NCI-H1092 treated with DMSO at 0.1 percent for 48 hours (cell line): ENCODE results near the gene GPR37L1.
"Not testable (repeated sequence)": the region's sequence is repeated elsewhere in the genome, so short reads cannot be mapped to it uniquely, and the experiment has no call there.

ENCODE experiments used
- DNase-seq: peaks from one replicate; lab custom pipeline; 2025; lab: John Stamatoyannopoulos, UW

The GPR37L1 gene

DNA sequence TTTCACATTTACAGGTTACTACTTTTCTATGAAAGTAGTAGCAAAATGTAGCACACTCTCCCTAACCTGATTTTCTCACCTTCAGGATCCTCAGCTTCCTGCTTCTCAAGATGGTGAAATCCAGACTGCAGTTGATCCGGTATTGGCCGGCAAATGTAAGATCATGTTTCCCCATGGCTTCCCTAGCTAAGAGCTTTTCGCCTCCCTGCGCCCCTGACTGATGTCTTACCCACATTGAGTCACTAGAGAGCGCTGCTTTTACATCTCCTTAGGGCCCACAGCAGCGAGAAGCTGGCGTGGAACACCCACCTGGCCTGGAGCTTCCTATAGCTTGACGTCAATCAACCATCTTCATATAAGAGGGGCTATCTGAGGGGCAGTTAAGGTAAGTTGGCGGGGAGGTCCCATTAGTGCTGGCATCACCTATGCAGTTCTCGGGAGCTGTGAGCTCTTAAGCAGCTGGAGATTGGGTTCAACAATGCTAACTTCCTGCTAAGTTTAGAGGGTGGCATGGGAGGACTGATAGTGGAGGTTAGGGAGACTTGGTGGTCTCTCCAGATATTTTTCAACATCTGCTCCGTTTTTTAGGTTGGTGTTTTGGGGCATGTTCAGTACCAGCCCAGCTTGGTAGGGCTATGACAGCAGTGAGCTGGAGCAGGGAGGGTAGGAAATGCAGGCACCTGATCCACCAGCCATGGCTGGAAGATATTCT, 32.2 kb downstream of the GPR37L1 start:
- peak; percentile 76 for DNase-seq

DNA sequence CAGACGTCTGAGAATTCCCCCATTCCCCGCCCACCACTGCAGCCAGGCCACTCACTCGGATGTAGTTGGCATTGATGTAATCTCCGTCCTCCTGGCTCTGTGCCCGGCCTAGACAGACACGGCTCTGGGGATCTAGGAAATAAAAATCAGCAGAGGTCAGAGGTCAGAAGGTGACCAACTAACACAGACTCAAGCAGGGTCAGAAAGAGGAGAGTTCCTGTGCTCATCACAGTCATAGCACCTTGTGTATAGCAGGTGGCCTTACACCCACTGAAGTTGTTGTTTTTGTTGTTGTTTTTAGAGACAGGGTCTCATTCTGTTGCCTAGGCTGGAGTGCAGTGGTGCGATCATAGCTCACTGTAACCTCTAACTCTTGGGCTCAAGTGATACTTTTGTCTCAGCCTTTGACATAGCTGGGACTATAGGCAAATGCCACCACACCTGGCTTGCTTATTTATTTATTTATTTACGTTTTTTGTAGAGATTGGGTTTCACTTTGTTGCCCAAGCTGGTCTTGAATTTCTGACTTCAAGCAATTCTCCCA, 32.8 kb downstream of the GPR37L1 start:
- no peak for DNase-seq

DNA sequence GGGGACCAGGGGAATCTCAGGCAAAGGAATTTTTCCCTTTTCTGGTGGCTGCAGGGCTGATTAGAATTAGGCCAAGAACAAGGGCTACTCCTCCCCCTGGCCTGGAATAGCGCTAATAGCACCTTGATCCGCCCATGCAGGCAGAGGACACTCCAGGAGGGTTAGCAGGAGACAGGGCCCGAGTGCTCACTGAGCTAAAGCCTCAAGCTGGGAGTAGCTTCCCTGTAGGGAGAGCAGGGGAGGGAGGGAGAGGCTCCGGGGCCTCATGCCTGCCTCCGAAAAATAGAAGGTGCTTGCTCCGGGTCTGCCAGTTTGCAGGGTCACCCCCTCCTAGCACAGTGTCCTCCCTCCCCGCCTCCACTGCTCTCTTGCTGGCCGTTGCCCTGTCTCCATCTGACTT, 33.9 kb downstream of the GPR37L1 start:
- no peak for DNase-seq

DNA sequence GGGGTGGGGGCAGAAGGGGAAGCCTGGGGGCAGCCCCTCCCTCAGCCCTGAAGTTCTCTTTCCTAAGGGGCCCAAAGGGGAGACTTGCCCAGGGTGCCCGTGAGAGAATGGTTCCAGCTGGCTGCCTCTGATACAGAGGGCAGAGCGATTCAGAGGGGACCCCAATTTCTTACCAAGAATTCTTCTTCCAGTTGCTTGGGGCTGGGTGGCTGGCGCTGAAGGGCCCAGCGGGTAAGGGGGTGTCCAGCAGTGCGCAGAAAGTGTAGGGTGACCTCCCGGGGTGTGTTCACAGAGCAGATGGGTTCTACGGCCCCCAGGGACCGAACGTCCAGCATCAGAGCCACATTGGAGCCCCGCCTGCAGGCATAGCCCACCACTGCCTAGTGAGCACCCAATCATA, 35.2 kb downstream of the GPR37L1 start:
- no peak for DNase-seq

DNA sequence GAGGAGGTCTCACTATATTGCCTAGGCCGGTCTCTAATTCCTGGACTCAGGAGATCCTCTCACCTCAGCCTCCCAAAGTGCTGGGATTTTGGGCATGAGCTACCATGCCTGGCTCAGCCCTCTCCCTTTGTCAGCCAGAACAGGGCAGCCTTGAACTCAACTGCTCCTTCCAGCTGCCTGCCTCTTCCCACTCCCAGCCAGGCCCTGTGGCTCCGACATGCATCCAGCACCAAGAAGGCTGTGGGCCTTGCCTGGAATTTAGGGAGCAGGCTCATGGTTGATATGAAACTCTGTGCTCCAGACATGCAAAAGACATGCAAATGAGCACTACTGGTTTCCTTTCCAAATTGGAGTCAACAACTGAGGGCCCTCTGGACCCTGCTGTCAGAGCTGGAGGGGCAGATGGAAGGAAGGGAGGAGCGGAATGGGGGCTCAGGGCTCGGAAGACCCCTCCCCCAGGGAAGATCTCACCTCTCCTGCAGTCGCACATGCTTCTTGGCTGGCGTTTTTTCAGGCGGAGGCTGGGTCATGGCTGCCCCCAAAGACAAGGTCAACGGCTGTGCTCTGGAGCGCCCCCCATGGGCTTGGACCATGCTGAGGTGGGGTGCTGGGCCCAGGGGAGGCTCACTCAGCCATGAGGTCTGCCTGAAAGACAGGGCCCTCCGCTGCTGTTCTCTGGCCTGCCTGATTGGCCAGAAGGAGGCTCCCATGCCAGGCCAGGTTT, 36.3 kb downstream of the GPR37L1 start:
- DNase-seq = no peak

DNA sequence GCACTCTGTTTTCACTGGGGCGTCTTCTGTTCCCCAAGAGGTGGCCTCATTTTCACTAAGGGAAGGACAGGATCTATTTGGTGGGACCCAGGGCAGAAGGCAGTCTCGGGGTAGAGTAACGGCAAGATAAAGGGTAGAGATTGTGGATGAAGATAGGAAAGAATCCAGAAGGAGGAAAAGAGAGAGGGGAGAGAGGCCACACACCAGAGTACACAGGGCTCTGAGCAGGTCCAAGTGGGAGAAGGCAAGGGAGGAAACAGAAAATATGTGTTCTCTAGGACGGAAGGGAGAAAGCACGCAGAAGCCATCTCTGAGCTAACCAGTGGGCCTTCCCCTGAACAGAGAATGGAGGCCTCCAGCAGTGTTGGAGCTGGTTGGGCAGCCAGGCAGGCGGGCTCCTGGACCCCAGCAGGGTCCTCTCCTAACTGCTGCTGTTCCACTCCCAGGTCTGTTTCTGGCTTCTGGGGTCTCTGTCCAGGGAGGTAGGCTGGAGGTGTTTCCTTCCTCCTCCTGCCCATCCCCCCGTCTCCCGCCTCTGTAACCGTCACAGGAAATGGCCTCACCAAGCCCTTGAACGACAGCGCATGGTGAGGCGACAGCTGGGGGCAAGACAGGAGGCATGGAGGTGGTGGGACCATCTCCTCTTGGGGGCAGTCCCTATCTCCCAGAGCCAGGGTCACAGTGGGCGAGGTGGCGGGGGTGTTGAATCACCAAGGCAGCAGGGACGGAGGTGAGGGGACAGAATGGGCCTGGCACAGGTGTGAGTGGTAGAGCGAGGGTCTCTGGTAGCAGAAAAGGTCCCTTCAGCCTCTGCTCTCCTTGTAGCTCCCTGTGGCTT, 37.0 kb downstream of the GPR37L1 start:
- DNase-seq = no peak

DNA sequence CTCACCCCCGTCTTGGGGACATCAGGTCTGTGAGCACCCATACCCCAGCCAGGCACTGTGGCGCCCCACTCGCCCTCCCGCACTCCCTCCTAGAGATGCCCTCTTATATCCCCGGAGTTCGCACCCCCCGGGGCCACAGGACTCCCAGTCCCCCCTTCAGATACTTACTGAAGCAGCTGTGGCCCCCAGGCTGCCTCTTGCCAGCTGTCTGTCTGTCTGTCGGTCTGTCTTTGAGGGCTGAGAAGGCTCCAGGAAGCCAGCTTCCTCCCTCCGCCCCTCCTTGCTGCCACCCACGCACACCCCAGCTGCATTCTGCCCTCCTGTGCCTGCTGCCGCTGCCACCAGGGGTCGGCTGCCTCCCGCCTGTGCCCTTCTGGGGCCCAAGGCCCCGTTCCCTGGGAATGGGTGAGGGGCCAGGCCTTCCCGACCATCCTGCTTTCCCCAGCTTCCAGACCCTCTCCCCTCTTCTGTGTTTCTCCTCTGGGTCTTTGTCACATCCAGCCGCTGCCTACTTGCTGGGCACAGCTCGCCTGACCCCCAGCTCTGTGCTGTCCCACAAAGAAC, 37.7 kb downstream of the GPR37L1 start, which contains the start of gene PTPN7:
TSS of gene PTPN7 (minus strand) at position 226 of the 564 bp plus-strand sequence. CDS start 1,200 bp downstream, outside the sequence.
- DNase-seq = no peak

DNA sequence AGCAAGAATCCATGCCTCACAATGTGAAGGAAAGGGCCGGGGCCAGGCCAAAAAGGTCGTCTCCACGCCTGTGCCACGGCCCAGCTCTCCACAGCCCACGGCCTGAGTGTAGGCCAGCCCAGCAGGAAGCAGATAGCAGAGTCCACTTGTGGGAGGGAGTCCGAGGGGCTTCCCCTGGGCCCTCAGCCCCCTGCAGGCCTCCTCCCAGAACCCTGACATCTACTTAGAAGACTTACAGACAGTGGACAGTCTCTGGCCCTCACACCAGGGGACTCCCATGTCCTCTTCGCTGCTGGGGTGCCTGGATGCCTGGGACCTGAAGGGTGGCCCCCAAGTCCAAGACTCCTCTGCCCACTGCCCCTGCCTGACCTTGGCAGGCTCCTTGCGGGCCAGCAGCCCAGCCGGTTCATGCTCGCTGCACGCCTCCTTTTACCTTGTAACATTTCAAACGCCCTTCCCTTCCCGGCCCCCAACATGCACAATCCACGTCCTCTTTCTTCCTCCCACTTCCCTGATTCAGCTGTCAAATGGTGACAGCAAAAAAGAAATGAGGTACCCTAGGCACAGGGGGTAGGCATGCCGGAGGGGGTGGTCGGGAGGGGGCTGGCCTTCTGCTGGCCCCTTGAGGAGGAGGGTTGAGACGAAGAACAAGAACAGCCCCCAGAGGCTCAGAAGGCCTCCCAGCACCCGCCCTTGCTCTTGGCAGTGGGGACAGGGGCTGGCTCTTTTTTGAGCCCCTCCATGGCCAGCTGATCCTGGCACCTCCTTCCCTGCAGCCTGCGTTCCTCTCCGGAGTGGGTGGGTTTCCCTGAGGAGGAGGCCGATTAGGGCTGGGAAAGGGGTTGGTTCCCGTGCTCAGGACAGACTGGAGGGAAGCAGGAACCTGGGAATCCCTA, 38.7 kb downstream of the GPR37L1 start:
- DNase-seq = no peak

DNA sequence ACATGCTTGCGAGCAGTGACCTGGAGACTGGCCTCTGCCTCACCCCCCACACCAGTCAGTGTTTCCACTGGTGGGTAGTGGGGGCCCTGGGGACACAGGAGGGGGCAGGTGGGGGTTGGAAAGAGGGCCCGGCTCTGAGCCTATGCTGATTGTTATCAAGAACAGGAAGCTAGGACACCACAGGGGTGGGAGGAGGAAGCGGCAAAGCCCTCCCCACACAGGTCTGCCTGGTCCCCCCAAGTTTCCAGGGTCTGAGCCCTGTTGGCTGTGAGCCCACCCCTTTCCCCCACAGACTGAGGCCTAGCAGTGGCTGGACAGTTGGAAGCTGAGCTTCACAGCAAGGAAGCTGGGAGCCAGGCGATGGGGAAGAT, 39.3 kb downstream of the GPR37L1 start:
- no peak for DNase-seq

DNA sequence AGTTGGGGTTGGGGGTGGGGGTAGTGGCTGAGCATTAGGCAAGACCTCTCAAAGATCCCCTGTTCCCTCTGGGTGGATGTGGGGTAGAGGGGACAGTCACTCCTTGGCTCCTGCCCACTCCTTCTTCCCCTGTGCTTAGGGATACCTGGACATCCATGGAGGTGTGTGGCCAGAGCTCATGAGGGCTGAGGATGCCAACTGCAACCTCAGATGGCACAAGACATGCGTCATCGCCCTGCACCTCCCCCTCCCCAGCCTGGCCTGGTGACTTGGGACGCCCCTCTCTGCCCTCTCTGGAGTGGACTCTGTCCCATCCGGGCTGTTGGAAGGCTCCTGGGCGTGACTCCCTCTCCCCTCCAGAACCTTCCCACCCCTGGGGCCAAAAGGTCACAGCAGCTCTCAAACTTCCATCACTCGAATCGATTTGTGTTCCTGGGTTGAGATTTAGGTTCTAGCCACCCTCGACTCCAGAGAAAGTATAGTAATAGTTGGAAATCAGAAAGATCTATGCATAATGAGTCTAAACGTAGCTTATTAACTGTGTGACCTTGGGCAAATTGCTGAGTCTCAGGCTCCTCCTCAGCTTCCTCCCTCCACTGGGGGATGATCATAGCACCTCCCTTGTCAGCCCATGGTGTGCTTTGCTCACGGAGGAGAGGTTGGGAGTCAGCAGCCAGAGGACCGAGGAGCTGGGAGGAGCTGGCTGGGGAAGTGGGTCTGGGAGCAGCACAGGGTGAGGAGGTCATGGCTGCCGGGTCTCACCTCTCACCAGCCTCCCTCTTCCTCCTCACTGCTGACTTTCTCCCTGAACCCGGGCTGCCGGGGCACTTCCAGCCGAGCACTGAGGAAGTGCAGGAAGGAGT, 39.9 kb downstream of the GPR37L1 start:
- no peak for DNase-seq

DNA sequence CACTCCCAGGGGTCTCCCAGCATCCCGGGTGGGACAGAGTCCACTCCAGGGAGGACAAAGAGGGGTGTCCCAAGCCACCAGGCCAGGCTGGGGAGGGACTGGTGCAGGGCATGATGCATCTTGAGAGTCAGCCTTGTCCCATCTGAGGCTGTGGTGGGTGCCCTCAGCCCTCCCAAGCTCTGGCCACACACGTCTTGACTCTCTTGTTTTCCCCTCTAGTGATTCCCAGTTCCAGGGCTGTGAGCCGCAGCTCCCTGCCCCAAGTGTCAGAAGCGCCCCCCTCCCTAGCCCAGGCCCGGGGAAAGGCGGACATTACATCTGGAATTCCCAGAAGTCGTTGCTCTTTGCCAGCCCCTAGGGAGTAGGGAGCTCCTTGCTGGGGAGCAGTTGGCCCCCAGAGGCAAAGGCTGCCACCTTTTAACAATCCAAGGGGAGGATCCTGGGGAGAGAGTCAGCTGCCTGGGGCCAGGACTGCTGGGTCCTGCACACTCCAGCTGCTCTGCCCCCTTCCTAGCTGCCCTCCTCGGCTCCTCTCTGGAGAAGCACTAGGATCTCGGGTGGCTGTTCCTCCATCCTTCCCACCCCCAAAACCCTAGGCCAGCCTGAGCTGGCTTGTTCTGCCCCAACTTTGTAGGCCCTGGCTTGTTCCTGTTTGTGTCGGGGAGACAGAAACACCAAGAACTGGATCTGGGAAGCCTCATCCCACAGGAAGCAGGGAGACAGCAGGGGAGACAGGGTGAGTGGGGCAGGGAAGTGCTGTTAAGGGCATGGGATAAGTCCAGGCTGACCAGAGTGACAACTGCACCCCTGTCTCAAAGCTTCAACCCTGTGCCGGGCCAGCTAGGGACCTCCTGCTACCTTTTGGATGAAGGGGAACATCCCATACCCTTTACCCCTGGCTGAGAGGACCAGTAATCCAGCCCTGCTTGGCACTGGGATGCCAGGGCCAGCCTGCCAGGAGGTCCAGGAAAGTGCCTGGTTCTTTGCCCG, 40.9 kb downstream of the GPR37L1 start:
- no peak for DNase-seq

DNA sequence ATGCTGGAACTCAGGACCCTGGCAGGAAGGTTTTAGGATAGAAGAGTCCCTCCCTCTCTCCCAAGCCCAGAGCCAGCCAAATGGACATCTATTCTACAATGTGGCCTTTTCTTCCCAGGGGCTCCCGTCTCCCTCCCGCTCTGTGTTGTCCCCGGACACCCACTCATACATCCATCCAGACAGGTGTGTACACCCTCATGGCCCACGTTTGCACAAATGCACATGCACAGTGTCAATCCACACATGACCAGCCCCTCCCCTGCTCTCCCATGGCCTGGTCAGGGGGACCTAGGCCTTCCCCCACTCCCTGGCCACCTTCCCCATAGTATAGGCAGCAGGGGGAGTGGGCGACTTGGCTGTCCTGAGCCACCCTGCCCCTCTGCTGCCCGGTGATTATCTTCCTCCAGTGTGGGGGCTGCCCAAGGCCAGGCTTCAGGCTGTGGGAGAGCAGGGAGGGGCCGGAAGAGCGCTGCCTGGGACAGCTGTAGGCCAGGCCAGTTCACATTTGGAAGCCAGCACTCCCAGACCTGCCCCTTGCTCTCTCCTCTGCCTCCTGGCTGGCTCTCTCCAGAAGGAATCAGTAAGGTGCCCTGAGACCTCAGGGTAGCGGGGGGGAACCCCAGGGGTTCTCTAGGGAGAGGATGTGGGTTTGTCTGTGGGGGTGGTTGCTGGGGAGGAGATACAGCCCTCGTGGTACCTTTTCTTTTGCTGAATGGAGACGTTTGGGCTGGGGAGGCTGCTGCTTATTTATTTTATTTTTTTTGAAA, 41.7 kb downstream of the GPR37L1 start:
- DNase-seq = no peak

DNA sequence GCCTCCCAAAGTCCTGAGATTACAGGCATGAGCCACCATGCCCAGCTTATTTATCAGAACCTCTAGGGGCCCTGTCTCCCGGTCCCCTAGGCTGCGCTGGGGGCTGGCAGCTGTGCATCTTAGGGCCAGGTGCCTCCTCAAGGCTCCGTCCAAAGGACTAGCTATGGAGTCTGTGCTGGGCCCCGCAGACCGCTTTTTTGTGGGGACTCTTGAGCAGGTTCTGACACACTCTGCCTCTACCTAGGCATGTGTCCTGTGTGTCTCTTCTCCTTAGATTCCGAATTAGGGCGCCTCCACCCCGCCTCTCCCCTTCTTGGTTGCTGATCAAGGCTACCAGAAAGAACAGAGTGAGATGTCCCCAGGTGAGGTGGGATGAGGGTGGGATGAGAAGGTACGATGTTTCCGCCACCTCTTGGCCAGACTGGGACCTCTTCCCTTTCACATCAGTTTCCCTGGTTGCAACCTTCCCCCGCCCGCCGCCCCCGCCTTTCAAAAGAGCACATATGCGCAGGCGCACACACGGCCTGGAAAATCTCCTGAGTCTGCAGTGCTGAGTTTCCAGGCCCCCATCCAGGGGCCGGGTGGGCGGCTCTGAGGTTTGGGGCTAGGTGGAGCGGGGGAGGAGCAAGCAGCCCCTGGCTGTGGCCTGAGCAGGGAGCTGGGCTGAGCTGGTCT, 42.7 kb downstream of the GPR37L1 start:
- no peak for DNase-seq

DNA sequence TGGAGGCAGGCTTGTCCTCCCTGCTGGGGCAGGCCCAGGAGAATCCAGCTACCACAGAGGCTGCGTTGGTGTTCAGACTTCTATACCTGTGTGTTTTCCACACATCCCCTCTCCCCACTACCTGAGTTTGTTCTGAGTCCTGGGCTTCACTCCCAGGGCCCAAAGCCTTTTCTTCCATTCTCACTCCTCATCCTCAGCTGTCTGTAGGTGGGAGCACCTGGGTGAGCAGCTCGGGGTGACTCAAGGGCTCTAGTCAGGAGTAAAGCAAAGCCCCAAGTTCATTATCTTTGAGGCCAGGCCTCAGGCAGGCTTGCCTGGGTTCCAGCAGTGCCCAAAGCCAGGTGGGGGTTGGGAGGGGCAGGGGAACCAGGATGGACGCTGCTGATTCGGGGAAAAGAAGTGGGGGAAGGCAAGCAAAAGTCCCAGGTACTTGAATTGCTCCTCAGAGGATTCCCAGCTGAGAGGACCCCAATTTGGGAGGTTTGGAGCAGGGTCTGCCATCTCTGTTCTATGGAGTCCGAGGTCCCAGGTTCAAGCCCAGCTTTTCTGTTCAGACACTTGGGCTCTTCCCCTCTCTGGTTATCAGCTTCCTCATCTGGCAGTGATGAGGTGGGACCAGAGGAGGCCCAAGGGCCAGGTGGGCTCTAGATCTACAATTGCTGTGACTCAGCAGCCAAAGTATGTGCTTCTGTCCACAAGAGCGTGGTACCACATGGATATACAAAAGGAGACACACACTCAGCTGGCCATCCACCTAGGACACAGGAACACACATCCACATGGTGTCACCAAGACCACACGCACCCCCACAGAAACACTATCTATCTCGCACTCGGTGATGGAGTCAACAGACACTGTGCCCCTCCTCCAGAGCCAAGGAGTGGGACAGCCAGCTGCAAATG, 43.5 kb downstream of the GPR37L1 start:
- no peak for DNase-seq

DNA sequence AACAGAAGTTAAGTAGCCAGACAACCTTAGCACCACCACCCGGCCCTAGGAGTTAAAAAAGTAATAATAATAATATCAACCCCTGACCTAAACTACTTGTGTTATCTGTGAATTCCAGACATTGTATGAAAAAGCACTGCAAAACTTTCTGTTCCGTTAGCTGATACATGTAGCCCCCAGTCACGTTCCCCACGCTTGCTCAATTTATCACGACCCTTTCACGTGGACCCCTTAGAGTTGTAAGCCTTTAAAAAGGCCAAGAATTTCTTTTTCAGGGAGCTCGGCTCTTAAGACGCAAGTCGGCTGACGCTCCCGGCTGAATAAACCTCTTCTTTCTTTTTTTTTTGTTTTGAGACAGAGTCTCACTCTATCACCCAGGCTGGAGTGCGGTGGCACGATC, 44.3 kb downstream of the GPR37L1 start:
- DNase-seq = not testable (repeated sequence)

DNA sequence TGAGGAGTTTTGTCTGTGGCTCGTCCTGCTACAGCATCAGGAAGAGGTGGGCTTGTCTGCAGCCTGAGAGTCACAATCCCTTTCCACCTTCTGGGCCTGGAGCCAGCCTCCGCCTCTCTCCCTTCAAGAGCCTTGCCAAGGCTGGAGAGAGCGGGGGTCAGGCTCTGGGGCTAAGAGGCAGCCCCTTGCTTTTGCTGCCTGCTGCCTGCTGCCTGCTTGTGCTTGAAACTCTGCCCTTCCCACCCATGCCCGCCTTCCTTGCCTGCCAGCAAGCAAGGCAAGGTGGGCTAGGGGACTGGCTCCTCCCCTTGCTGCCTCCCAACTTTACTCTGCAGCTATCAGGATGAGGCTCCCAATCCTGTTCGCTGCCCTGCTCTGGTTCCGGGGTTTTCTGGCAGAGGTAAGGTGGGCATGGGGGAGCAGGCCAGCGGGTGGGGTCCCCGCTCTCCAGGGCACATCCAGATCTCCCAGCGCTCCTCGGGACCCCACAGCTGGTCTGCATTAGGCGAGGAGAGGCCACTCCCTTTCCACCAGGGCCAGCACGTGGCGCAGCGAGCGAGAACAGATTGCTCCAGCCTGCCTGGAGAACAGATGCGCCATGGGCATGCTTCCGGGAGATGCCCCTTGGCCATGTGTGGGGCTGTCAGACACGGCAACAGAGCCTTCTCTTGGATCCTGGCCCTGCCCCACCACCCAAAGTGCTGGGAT, 45.1 kb downstream of the GPR37L1 start:
- peak; percentile 74 for DNase-seq
